OCI-LY7 (cell line): ENCODE results near the gene HLCS. TPM values are rescaled to one million over a fixed set of nuclear protein-coding genes. Genes with fewer than 3 reads are reported as not detected.

Experiments used
- BruUV-seq: library from RNA; stranded (reverse); fragments of 400-500 nt; replicated peaks from 2 replicates; lab custom pipeline; 2021; lab: Mats Ljungman, UMichigan
- CTCF ChIA-PET: fragments of 300-600 bp; sonication (Branson Sonifier 250); formaldehyde crosslinking; loops from one replicate; lab custom pipeline; 2022; ENCODE audit warnings: antibody characterized with exemption; ENCODE audit not compliant: unreplicated experiment; lab: Charles Lee
- POLR2A ChIA-PET: fragments of 300-600 bp; sonication (Branson Sonifier 250); formaldehyde crosslinking; loops from one replicate; lab custom pipeline; 2022; ENCODE audit warnings: antibody characterized with exemption; lab: Charles Lee
- DNase-seq: peaks from one replicate; pipeline ENCODE4 v3.0.0-alpha.2; 2015; ENCODE audit warnings: low spot score
- H2AFZ ChIP-seq: fragments of 200-600 bp; sonication (generic), shearing (Covaris generic); 2 replicates; pipeline ENCODE4 v1.6.1; 2014; ENCODE audit warnings: mild to moderate bottlenecking, antibody characterized with exemption, low read length, moderate library complexity
- H3K27ac ChIP-seq: fragments of 200-600 bp; sonication (generic); 2 replicates; pipeline ENCODE4 v1.5.1; 2014; ENCODE audit warnings: mixed run types, low read depth, mild to moderate bottlenecking, moderate library complexity, low read length, inconsistent platforms; ENCODE audit not compliant: poor library complexity, severe bottlenecking
- H3K36me3 ChIP-seq: fragments of 200-600 bp; sonication (generic); 2 replicates; pipeline ENCODE4 v1.6.1; 2014; ENCODE audit warnings: mild to moderate bottlenecking, antibody characterized with exemption, low read length, moderate library complexity, mixed read lengths; ENCODE audit not compliant: insufficient read depth
- H3K4me1 ChIP-seq: fragments of 200-600 bp; sonication (generic); 2 replicates; pipeline ENCODE4 v1.5.1; 2014; ENCODE audit warnings: mild to moderate bottlenecking, low read length; ENCODE audit not compliant: insufficient read depth, poor library complexity, severe bottlenecking
- H3K4me2 ChIP-seq: fragments of 200-600 bp; sonication (generic); 2 replicates; pipeline ENCODE4 v1.6.1; 2014; ENCODE audit warnings: mild to moderate bottlenecking, low read length
- H3K4me3 ChIP-seq: fragments of 200-600 bp; sonication (generic); 2 replicates; pipeline ENCODE4 v1.5.1; 2014; ENCODE audit warnings: mild to moderate bottlenecking, low read depth, low read length; ENCODE audit not compliant: poor library complexity, severe bottlenecking
- H3K79me2 ChIP-seq: fragments of 200-600 bp; sonication (generic); 2 replicates; pipeline ENCODE4 v1.6.1; 2016; ENCODE audit warnings: low read depth, mild to moderate bottlenecking, low read length, moderate library complexity, mixed read lengths; ENCODE audit not compliant: insufficient read depth
- H3K9me2 ChIP-seq: fragments of 200-600 bp; sonication (generic); 2 replicates; pipeline ENCODE4 v1.6.1; 2016; ENCODE audit warnings: mild to moderate bottlenecking, low read length, mixed read lengths; ENCODE audit not compliant: insufficient read depth
- H3K9me3 ChIP-seq: fragments of 200-600 bp; sonication (generic); 2 replicates; pipeline ENCODE4 v1.6.1; 2014; ENCODE audit warnings: mild to moderate bottlenecking, mixed run types, low read length, mixed read lengths
- H4K20me1 ChIP-seq: fragments of 200-600 bp; sonication (generic); 2 replicates; pipeline ENCODE4 v1.6.1; 2014; ENCODE audit warnings: mild to moderate bottlenecking, antibody characterized with exemption, low read length, moderate library complexity, mixed read lengths; ENCODE audit not compliant: insufficient read depth
- CTCF ChIP-seq: fragments of 200-600 bp; sonication (generic); conservative IDR thresholded peaks from 2 replicates; pipeline ENCODE4 v1.5.1; 2014; ENCODE audit warnings: mild to moderate bottlenecking, antibody characterized with exemption, low read length, moderate library complexity, mixed read lengths
- EZH2phosphoT487 ChIP-seq: fragments of 200-600 bp; sonication (generic); IDR thresholded peaks from 2 replicates; pipeline ENCODE4 v1.6.1; 2018; ENCODE audit warnings: low read depth, borderline replicate concordance, mild to moderate bottlenecking, mixed run types, antibody characterized with exemption, low read length, moderate library complexity, mixed read lengths
- intact Hi-C: fragments of 100-400 bp; cut with micrococcal nuclease; formaldehyde crosslinking; loops from one replicate; pipeline ENCODE4 v1.10.0; 2022; ENCODE audit not compliant: unreplicated experiment
- total RNA-seq, 2 experiments: library from RNA; depleted of rRNA in 1 of 2; stranded (reverse); fragments of >200 nt in 1 of 2; shearing (Covaris generic) in 1 of 2; gene quantifications; 2 replicates each; pipeline ENCODE4 v1.2.3, GENCODE V29; 2014 to 2022

Gene HLCS
- total RNA-seq, 2 experiments from 2014 or later, result 12.0 to 20.9 TPM

DNA sequence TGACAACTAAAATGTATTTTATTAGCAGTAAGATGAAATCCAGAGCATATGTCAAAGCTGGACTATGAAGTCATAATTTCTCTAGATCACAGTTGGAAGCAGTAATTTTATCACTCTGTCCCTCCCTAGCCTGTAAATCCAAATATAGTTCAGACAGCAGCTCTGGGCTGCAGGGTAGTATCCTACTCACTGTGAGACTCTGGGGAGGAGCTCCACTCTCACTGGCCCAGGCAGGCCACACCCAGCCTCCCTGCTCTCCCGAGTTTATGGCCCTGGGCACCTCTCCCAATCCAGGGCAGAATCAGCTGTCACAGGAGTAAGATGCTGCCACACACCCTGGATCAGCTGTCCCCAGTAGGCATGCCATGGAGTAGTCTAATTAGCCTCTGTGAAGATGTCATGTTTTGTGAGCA is 131.1 kb downstream of the HLCS start:
- Histone ChIP-seq H3K9me3 (no peaks in the 10 kb centered on the region), H3K4me3 (no peak overlapping the region), H3K79me2 (no peaks in the 10 kb centered on the region), H3K4me2 (no peak overlapping the region), H3K4me1 (no peaks in the 10 kb centered on the region), H3K27ac (no peak overlapping the region), H2AFZ (no peak overlapping the region), H3K36me3 (no peaks in the 10 kb centered on the region), H4K20me1 (no peaks in the 10 kb centered on the region), H3K9me2 (no peaks in the 10 kb centered on the region)
- TF ChIP-seq EZH2phosphoT487 (no peak), CTCF (no peak)
- intact Hi-C loops, result no loop called here
- no peak for DNase-seq
- POLR2A ChIA-PET, result no interaction called here
- no TSS peak for BruUV-seq
- CTCF ChIA-PET, result no interaction called here

DNA sequence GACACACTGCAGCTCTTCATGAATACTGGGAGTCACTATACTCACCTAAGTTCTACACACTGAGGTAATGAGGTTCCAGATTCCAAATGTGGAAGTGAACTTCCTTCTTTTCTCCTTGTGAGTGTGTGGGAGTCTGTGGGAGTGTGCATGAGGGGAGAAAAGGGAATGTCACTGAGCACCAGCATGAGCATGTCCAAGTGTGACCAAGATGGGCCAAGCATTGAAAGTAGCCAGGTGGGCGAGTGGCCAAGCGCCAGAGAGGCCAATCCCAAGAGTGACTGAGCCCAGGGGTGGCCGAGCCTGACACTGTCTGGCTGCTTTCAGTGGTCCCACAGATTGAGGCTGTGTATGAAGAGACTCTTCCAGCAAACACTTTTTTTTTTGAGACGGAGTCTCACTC is 132.3 kb downstream of the HLCS start:
- H3K4me1 ChIP-seq, result no peaks in the 10 kb centered on the region
- no TSS peak for BruUV-seq
- POLR2A ChIA-PET, result interaction anchor here (0.6 kb wide), 1 partner anchor 81 kb away, joined by 3 read pairs; no protein-coding TSS in a partner anchor

More for the DNA sequence above, 132.3 kb downstream of the HLCS start:
- Histone ChIP-seq H2AFZ (no peak overlapping the region), H3K36me3 (no peaks in the 10 kb centered on the region), H3K9me3 (no peaks in the 10 kb centered on the region), H3K9me2 (no peaks in the 10 kb centered on the region), H3K4me2 (no peak overlapping the region), H4K20me1 (no peaks in the 10 kb centered on the region), H3K4me3 (no peak overlapping the region), H3K27ac (no peak overlapping the region), H3K79me2 (no peaks in the 10 kb centered on the region)
- CTCF ChIA-PET, result no interaction called here
- DNase-seq, result no peak
- intact Hi-C loops, result no loop called here
- TF ChIP-seq EZH2phosphoT487 (no peak), CTCF (no peak)
